Measurements from ENCODE around the gene CNTFR.

DNA sequence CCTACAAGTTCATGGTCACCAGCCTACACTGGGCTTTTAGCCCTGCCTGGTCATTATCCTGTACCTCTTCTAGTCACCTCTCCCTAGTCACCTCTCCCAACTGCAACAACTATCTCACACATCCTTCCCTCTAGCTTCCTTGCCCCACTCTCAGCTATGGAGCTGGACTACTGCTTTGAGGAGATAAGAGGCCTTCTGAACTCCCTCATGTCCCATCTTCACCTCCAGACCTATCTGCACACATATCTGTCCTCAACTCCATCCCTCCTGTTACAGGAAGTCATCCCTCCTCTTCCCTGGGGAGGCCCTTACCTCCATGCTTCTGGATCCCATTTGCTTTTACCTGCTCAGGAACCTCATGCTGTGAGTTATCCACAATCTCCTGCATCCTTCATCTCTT lies 16.7 kb upstream of the CNTFR start:
- no peak for TF ChIP-seq POLR2A (IDR thresholded peaks at IDR 0.05)
- TF ChIP-seq, protein P1, sequence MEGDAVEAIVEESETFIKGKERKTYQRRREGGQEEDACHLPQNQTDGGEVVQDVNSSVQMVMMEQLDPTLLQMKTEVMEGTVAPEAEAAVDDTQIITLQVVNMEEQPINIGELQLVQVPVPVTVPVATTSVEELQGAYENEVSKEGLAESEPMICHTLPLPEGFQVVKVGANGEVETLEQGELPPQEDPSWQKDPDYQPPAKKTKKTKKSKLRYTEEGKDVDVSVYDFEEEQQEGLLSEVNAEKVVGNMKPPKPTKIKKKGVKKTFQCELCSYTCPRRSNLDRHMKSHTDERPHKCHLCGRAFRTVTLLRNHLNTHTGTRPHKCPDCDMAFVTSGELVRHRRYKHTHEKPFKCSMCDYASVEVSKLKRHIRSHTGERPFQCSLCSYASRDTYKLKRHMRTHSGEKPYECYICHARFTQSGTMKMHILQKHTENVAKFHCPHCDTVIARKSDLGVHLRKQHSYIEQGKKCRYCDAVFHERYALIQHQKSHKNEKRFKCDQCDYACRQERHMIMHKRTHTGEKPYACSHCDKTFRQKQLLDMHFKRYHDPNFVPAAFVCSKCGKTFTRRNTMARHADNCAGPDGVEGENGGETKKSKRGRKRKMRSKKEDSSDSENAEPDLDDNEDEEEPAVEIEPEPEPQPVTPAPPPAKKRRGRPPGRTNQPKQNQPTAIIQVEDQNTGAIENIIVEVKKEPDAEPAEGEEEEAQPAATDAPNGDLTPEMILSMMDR (IDR thresholded peaks at IDR 0.05) = no peak

All from Peyer's patch (tissue), 4 donors.